Lower leg skin (tissue), 4 donors: Measurements from ENCODE around the gene UMAD1. TPM values are rescaled to one million over a fixed set of nuclear protein-coding genes. Genes with fewer than 3 reads are reported as not detected.

Source experiments
- DNase-seq, 2 donors: peaks; one replicate each; pipeline ENCODE4 v3.0.0-alpha.2; 2019; ENCODE audit warnings: low spot score in 2 of 2
- H3K4me3 ChIP-seq: fragments of 200-600 bp; sonication (generic); 2 replicates; pipeline ENCODE4 v1.5.1; 2017; ENCODE audit warnings: mild to moderate bottlenecking, low read depth; ENCODE audit not compliant: poor library complexity, severe bottlenecking
- POLR2A ChIP-seq, 2 donors: fragments of 450-650 bp; IDR thresholded peaks; one replicate each; pipeline ENCODE4 v1.6.1; 2016 to 2017; ENCODE audit warnings: antibody characterized with exemption in 2 of 2, mild to moderate bottlenecking in 1 of 2, moderate library complexity in 1 of 2
- WGBS, 2 donors: methylation state at CpG; one replicate each; pipeline ENCODE4 v1.1.5; 2018; 5-methylcytosine and 5-hydroxymethylcytosine counted together
- intact Hi-C: fragments of 100-400 bp; cut with DNase I; formaldehyde crosslinking; loops from one replicate; pipeline ENCODE4 v1.15.0; 2023; ENCODE audit warnings: low total_unique reads
- total RNA-seq, 4 donors: library from RNA; depleted of rRNA; stranded (reverse); fragments of >200 nt; gene quantifications; one replicate each; pipeline ENCODE4 v1.1.0, GENCODE V29; 2016
- TF ChIP-seq, protein P1 (sequence below), 3 donors: fragments of 450-650 bp; IDR thresholded peaks; one replicate each; pipeline ENCODE4 v1.5.1; 2016; ENCODE audit warnings: antibody characterized with exemption in 3 of 3, mild to moderate bottlenecking in 3 of 3, moderate library complexity in 2 of 3

The UMAD1 gene
- total RNA-seq, 4 donors from 2014 or later, result 12.3 to 26.1 (median 13.2) TPM

GRCh38 chr7:7791523-7791922, 151.0 kb downstream of the UMAD1 start:
- no peak for DNase-seq
- 73 to 75% methylated on average over 5 of the region's 5 CpGs for WGBS, 2 donors
- H3K4me3 ChIP-seq, result no peak overlapping the region
- intact Hi-C loops, result no loop called here
- TF ChIP-seq, protein P1, sequence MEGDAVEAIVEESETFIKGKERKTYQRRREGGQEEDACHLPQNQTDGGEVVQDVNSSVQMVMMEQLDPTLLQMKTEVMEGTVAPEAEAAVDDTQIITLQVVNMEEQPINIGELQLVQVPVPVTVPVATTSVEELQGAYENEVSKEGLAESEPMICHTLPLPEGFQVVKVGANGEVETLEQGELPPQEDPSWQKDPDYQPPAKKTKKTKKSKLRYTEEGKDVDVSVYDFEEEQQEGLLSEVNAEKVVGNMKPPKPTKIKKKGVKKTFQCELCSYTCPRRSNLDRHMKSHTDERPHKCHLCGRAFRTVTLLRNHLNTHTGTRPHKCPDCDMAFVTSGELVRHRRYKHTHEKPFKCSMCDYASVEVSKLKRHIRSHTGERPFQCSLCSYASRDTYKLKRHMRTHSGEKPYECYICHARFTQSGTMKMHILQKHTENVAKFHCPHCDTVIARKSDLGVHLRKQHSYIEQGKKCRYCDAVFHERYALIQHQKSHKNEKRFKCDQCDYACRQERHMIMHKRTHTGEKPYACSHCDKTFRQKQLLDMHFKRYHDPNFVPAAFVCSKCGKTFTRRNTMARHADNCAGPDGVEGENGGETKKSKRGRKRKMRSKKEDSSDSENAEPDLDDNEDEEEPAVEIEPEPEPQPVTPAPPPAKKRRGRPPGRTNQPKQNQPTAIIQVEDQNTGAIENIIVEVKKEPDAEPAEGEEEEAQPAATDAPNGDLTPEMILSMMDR (IDR thresholded peaks at IDR 0.05), result no peak
- TF ChIP-seq POLR2A (IDR thresholded peaks at IDR 0.05), result no peak

DNA sequence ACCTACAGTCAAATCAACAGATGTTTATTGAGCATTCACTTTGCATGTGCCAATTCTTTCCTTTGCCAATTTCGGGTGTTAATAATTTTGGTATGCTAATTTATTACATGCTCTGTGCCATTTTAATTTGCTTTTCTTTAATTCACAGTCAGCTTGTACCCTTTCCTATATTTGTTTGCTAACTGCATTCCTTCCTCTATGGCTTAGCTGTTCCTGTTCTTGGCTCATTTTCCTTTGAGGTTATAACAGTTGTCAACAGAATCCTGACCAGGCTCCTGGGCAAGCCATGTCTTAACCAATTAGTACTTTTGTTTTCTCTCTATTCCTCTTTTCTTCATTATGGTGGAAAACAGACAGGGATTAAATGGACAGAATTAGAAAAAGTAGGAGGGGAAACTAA, 151.5 kb downstream of the UMAD1 start:
- intact Hi-C loops, result no loop called here
- WGBS, 2 donors, result 33 to 34% methylated on average over 1 of the region's 1 CpG
- no peak overlapping the region for H3K4me3 ChIP-seq
- DNase-seq, result no peak
- TF ChIP-seq, protein P1 (IDR thresholded peaks at IDR 0.05), result no peak
- TF ChIP-seq POLR2A (IDR thresholded peaks at IDR 0.05), result no peak

GRCh38 chr7:7793249-7793648, 152.7 kb downstream of the UMAD1 start:
- intact Hi-C loops, result no loop called here
- TF ChIP-seq POLR2A (IDR thresholded peaks at IDR 0.05), result no peak
- TF ChIP-seq, protein P1 (IDR thresholded peaks at IDR 0.05), result no peak
- WGBS, 2 donors, result 43 to 69% methylated on average over 2 of the region's 2 CpGs
- no peak overlapping the region for H3K4me3 ChIP-seq
- no peak for DNase-seq

GRCh38 chr7:7793921-7794320, 153.4 kb downstream of the UMAD1 start:
- 77 to 90% methylated on average over 1 of the region's 1 CpG for WGBS, 2 donors
- intact Hi-C loops, result no loop called here
- no peak for TF ChIP-seq POLR2A (IDR thresholded peaks at IDR 0.05)
- TF ChIP-seq, protein P1 (IDR thresholded peaks at IDR 0.05), result no peak
- no peak for DNase-seq
- no peak overlapping the region for H3K4me3 ChIP-seq

DNA sequence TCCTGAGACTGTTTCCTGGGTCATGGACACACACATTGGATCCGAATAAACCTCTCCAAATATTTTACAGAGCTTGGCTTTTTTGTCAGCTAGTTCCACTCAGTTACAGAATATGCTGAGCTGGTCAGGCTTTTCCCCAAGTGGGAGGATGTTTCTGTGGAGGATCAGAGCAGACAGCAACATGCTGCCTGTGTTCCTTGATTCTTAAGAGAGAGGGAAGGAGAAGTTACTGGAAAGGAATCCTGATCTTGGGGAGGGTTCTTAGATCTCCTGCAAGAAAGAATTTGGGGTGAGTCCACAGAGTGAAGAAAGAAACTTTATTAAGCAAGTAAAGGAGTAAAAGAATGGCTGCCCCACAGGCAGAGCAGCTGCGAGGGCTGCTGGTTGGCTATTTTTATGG, 154.7 kb downstream of the UMAD1 start:
- 86 to 90% methylated on average over 2 of the region's 2 CpGs for WGBS, 2 donors
- H3K4me3 ChIP-seq, result no peak overlapping the region
- DNase-seq, result no peak
- TF ChIP-seq POLR2A (IDR thresholded peaks at IDR 0.05), result no peak
- TF ChIP-seq, protein P1 (IDR thresholded peaks at IDR 0.05), result no peak
- intact Hi-C loops, result no loop called here

DNA sequence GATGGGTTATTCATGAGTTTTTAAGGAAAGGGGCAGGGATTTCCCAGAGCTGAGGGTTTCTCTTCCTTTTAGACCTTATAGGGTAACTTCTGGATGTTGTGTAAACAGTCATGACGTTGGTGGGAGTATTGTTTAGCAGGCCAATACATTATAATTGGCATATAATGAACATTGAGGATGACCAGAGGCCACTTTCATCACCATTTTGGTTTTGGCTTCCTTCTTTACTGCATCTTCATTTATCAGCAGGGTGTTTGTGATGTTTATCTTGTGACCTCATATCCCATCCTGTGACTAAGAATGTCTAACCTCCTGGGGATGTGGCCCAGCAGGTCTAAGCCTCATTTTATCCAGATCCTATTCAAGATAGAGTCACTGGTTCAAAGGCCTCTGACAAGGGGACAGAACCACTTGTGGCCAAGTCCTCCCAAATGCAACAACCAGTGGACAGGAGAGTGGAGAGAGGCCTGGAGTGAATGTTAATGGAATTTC, 155.1 kb downstream of the UMAD1 start:
- intact Hi-C loops, result no loop called here
- DNase-seq, result no peak
- 89 to 90% methylated on average over 1 of the region's 1 CpG for WGBS, 2 donors
- no peak overlapping the region for H3K4me3 ChIP-seq
- no peak for TF ChIP-seq POLR2A (IDR thresholded peaks at IDR 0.05)
- TF ChIP-seq, protein P1 (IDR thresholded peaks at IDR 0.05), result no peak
